ENCODE data around the gene FER.
A peak's percentile ranks its signal among the peaks of the same experiment; 100 is the strongest.
"Not testable (repeated sequence)": the region's sequence is repeated elsewhere in the genome, so short reads cannot be mapped to it uniquely, and the experiment has no call there.

The FER gene

DNA sequence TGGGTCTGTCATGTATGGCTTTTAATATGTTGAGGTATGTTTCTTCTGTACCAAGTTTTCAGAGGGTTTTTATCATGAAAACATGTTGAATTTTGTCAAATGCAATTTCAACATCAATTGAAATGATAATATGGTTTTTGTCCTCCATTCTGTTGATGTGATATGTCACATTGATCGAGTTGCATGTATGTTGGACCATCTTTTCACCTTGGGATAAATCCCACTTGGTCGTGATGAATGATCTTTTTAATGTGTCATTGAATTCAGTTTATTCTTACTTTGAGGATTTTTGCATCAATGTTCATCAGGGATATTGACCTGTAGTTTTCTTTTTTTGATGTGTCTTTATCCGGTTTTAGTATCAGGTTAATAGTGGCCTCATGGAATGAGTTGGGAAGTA is 373.5 kb downstream of the FER start:
- no peak for DNase-seq (ENCODE audit: low read depth in 2 of 2)

DNA sequence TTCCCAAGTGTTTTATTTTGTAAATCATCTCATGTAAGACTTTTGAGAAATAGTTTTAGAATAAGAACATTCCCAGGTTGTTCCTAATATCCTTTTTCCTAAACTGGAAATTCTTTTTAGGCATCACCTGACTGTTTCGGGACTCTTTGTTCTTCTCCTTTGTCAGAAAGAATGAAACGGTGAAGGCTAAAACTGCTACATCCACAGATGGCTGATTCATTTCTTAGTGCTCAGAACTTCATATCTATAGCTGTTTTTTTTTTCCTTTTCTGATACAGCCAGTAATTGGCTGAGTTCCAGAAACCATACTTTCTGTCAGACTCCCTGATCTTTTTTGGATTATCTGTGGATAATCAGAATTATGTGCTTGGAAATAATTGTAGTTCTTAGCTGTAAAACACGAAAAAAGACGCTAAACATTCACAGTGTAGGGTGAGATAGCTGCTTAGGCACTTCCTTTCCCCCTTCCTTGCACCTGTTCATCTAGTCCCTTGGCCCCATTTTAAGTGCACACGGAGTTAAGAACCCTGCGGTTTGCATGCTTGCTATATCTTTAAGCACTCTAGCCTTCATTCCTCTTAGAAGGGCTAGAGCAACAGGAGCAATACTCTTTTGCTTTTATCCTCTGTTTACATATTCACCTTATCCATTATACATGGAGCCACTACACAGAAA is 378.2 kb downstream of the FER start:
- no peak for DNase-seq (ENCODE audit: low read depth in 2 of 2)

DNA sequence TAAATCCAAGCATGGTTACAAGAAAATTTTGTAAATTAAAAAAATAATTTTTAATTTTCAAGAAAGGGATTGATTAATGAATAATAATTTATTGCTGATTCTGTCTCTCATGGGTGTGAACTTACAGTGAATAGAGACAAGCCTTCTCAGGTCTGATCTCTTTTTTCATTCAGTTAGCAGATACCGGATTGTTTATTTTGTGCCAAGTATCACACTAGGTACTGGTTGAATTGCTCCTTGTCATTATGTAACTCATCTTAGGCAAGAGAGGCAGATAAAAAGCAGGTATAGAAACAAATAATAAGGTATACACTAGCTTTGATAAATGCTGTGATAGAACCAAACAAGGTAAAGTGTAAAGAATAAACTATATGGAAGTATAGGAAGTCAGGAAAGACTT is 378.8 kb downstream of the FER start:
- DNase-seq (ENCODE audit: low read depth in 2 of 2) = no peak

DNA sequence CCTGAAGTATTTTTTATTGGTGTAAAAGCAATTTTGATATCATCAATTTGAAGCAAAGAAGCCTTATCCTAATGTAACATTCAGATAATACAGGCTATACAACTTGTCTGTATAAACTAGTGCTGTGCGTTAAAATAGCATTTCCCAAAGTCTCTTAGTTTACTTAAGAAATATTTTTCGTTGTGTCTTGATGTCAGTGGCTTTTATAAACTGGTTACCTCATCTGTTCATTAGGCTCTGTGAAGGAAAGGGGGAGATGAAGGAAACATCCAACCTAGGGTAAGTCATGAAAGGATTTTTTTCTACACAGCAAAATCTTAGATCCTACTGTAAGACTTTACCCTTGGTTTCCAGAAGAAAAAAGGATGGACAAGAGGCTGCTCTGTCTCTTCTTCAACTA is 389.2 kb downstream of the FER start:
- no peak for DNase-seq (ENCODE audit: low read depth in 2 of 2)

DNA sequence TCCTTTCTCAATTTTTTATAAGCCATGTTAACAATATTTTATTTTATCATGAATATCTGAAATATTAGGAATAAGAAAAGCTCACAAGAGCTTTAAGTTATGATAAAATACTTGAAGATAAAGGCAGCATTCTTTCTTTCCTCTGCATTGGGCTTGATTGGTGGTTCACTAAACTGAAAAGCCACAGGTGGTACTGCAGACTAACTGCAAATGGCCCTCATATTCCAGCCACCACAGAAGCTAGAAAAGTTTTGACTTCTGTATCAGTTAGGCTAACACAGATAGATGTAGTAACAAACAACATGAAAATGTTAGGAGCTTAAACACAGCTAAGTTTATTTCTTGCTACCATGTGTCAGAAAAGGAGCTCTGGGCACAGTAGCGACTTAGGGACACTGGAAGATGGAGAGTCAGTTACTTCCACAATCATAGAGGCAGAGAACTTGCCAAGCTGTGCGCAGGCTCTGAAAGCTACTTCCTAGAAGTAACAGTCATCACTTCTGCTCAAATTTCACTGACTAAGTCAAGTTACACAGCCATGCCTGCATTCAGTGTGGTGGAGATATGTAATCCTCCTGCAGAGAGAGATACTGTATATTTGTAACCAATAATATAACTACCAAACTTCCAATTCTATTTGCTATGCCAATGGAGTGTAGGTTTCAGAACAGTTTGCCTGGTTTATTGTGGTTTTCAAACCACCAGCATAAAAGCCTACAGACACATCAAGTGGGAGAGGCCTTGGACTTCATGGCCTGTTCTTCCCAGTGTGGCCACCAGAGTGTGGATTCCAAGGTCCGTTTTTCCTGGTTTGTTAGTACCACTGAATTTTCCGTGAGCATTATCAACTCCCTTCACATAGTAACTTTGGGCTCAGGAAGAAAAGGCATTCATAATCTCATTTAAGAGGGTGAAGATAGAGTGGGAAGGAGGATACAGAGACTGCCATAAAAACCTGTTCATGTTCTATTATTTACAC is 393.8 kb downstream of the FER start:
- no peak for DNase-seq (ENCODE audit: low read depth in 2 of 2)

DNA sequence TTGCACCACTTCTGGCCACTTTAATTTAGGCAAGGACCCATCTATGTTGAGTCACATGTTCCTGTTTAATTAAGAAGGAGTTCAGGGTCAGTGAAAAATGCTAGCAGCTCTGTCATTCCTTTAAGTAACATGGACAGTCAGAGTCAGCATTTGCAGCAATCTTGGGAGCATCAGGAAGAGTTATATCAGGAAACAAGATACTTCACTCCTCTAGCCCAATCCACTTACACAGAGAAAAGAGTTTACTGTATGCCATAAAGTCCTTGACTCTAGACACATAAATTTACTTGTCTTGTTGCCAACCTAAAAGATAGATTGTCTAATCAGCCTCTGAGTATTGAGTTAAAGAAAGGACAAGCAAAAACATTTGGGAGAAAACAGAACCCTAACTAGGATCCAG is 395.3 kb downstream of the FER start:
- no peak for DNase-seq (ENCODE audit: low read depth in 2 of 2)

DNA sequence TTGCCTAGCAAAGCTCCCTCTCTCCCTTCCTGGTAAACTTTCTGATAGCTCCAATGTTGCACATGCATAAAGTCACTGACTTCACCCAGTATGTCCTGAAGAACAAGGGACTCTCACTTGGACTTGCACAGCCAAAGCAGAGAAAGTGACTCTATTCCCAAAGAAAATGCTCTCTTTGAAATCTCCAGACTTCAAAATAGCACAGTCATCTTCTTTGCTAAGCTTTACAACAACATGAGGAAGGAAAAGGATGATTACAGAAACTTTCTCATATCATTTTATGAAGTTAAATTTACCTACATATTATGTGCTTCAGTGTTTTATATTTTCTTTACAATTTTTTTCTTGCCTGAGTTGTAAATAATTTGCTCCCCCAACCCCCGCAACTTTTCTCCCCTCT is 397.4 kb downstream of the FER start:
- no peak for DNase-seq (ENCODE audit: low read depth in 2 of 2)

DNA sequence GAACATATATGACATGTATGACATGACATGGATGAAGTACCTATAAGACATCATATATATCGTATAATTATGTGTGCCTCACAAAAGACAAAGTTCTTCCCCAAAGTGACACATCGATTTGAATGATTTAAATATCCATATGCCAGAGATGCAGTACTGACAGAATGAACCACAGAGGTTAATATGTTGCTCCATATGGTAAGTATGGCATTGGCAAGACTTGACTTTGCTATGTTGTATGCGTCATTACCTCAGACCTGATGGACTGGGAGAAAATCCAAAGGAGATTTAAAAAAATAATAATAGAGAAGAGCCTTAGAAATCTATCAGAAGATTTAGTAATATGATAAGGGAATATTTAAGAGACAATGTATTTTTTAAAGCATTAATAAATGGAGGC is 398.9 kb downstream of the FER start:
- DNase-seq (ENCODE audit: low read depth in 2 of 2) = no peak

DNA sequence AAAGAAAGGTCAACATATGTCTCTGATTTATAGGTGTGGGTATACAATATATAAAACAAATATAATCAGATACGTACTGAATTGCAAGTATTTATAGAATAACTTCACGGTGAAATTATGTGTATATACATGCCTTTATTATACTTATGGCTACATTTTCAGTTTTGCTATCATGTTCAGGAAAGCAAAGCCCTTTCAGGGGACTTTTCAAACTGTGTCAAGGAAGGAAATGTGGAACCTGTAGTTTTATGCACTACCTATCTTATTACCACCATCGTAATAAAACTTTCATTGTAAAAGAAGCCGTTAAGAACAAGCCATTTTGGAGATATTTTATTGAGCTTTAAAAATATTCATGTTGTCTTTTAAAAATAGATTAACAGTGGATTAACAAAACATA is 404.9 kb downstream of the FER start:
- DNase-seq (ENCODE audit: low read depth in 2 of 2) = no peak

DNA sequence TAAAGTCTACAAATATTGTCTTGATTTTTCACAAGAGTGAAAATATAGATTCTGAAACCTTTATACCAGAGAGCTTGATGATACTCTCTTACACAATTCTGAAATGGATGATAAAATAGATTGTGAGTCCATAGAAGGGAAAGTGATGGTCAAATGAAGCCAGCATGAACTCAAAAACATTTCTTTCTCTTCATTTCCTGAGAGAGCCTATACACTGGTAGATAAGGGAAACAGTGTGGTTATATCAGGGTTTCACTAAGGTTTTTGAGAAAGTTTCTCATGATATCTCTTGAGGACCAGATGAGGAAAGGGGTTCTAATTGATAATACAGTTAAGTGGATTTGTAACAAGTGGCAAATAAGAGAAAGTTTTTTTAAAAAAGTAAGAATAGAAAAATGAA is 407.9 kb downstream of the FER start:
- no peak for DNase-seq (ENCODE audit: low read depth in 2 of 2)

DNA sequence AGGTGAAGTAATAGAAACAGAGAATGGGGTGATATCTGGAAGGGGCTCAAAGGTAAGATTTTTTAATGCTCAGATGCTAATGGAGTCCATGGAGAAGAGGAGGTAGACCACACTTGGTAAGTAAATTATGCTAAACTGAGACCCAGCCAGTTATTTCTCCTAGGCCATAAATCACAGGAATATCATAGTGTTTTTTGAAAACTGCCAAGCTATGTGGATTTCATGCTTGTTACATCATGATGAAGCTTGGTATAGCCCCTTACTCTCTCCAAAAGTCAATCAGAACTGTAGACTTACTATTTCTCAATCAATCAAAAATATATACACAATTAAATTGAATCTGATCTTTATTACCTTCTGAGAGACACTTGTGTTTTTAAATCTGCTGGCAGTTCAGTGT is 409.2 kb downstream of the FER start:
- DNase-seq (ENCODE audit: low read depth in 2 of 2) = no peak

DNA sequence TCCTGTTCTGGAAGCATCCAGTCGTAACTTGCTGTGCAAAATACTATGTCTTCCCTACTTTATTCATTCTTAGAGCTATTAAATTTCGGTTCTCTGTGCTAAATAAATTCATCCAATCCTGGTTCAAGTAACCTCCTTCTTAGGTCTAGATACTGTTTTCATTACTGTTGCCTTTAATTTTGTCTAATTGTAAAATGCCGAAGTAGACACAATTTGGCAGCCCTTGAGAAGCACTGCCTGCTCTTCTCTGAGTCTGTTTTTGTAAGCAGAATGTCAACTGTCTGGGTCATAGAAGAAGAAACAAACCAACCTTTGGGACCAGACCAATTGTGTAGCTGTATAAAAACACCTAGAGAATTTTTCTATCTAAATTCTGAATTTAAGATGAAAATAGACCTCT is 412.8 kb downstream of the FER start:
- DNase-seq (ENCODE audit: low read depth in 2 of 2) = no peak

DNA sequence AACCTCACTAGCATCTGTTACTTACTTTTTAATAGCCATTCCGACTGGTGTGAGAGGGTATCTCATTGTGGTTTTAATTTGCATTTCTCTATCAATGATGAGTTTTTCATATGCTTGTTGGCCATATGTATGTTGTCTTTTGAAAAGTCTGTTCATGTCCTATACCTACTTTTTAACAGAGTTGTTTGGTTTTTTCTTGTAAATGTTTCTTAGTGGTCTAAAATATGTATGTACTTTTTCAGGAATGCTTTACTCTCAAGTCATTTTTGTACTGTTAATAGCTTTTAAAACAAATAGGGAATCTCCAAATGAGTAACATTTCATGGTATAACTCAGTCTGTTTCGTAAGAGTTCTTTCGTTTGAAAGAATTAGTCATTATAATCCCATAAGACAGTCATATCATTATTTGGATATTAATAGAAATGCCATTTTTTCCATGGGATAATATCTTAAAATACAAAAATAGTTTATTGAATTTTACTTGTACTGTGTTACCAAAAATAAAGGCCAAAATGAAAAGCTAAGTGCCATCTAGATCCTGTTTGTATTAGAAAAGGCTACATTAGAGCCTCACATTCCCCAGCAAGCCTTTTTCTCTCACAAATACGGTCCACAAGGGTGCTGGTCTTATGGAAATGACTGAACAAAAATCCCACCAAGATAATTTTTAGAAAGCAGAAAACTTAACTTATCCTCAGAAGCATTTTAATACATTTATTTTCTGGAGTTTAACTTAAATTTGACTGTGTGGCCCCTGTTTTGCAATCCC is 414.4 kb downstream of the FER start:
- peak; percentile 10 to 16 for DNase-seq (ENCODE audit: low read depth in 2 of 2)

DNA sequence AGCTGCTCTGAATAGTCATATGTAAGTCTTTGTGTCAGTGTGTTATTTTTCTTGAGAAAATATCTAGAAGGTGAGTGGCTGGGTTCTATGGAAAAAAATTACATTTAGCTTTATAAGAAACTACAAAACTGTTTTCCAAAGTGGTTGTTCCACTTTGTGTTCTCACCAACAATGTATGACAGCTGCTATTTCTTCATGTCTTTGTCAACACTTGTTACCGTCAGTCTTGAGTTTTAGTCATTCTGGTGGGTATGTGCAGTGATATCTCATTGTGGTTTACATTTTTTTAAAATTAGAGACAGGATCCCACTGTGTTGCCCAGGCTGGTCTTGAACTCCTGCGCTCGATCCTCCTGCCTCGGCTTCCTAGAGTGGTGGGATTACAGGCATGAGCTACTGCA is 415.6 kb downstream of the FER start:
- no peak for DNase-seq (ENCODE audit: low read depth in 2 of 2)

DNA sequence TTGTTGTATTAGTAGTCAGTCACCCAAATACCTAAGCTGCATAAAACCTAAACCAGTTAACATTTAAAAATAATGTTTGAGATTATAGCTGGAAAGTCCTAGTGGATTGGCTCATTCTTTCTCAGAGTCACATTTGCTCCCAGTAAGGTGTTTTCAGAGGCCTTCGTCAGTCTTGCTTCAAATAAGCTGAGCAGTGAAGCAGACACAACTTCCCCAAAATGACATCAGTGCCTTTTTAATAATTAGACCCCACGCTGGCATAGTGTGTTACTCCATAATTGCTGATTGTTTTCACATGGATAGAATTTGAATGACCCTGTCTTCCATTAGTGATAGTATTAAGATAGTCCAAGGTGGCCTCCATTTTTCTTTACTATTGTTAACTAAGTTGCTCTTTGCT is 416.3 kb downstream of the FER start:
- no peak for DNase-seq (ENCODE audit: low read depth in 2 of 2)

DNA sequence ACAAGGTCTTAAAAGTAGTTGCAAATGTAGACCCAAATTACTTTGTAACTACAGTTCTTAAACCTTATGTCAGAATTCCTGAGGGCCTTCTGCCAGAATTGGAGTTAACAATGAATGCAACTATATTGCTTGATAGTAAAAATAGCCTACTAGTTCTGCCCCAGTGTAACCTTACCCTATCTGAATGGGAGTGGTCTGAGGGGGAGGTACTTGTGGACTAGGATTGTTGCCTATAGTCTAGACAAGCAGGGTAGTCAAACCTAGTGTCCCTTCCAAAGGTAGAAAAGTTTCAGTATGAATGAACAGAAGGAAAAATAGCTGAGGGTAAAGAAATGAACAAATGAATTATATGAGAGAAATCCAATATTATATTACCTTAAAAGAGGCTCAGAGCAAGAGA is 419.9 kb downstream of the FER start:
- no peak for DNase-seq (ENCODE audit: low read depth in 2 of 2)

DNA sequence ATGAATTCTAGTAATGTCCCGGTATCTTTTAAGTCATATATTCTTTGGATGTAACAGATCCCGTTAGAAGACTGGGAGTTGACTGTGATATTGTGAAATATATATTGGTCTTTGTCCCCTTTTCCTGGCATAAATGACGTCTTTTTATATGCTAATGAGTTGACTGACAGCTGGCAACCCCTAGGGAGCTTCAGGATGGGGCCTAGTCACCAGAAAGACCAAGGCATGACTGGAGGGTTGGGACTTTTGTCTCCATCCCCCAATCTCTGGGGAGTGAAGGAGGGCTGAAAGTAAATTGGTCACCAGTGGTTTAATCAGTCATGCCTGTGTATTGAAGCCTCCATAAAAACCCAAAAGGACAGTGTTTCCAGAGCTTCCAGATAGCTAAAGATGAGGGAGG is 420.5 kb downstream of the FER start:
- no peak for DNase-seq (ENCODE audit: low read depth in 2 of 2)

DNA sequence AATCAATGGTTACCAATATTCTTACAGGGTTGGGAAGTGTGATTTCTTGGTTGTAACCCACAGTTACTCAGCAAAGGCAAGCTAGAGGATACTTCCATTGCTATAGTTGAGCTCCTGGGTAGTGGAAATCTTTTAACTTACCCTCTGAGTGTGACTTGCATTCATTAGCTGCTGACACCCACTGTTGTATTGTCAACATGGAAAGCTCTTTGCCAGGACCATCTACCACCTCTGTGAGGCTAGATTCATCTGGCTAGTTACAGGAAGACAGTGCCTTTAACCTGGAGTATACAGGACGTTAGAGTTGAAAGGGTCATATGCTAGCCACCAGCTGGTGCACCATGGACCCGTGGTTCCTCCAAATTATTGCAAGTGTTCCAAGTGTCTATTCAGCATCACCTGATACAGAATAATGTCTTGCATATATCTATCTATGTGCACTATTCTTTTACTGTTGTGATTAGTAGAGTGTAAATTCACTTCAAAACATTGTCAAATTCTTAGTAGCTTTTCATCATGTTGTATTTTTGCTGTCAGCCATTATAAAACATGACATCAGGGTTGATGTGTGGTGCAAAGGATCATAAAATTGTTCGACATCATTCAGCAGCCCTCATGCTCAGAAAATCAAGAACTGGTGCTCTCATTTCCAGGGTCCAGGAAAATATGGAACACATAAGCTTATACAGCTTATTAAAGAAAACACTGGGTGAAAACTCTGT is 423.1 kb downstream of the FER start:
- DNase-seq (ENCODE audit: low read depth in 2 of 2) = no peak

DNA sequence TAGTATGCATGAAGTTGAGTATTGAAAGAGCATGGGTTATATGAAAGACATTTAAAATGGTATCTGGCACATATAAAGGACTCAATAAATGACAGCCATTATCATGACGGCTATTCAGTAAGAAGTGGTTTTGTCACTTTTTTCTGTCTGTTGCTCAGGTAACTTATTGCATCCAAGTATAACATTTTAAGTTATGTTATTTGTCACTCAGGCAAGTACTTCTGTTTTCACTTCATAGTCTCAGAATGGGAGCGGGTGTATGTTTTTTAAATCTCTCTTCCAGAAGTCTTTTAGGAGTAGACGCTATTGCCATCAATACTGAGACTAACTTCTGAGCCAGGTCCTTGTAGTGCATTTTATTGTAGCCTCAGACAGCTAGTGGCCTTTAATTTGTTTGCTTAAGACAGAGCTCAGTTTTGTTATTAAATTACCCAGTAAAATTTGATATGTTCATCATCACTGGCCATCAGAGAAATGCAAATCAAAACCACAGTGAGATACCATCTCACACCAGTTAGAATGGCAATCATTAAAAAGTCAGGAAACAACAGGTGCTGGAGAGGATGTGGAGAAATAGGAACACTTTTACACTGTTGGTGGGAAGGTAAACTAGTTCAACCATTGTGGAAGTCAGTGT is 423.9 kb downstream of the FER start:
- DNase-seq (ENCODE audit: low read depth in 2 of 2) = not testable (repeated sequence)

DNA sequence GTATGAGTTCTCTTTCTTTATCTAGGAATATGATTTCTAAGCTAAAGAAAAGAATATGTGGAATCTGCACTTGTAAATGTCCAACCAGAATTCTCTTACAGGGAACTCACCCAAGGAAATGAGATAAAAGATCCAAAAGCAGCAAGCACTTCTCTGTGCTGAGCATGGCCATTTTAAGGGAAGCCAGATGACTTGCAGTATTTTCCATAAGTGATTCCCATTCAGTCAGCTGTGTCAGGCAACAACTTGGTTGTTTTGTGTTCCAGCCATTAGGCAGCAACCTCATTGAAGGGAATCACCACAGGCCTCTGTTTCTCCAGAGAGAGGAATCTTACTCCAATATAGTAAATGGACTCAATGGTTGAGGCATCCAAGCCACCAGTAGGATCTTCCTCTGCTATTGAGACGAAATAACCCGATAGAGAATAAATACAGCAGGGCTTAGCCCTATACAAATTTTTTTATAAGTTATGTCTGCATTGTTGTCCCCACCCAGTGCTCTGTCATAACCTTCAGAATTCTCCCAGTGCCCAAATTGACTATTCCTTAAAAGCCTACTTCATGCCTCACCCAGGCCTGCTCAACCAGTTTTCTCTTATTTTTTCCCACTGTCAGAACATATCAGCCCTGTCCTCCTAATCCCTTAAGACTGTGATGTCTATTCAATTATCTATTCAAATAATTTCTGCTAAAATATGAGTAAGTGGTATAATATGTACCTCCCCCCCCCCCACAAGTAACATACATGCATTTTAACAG is 425.5 kb downstream of the FER start:
- no peak for DNase-seq (ENCODE audit: low read depth in 2 of 2)

DNA sequence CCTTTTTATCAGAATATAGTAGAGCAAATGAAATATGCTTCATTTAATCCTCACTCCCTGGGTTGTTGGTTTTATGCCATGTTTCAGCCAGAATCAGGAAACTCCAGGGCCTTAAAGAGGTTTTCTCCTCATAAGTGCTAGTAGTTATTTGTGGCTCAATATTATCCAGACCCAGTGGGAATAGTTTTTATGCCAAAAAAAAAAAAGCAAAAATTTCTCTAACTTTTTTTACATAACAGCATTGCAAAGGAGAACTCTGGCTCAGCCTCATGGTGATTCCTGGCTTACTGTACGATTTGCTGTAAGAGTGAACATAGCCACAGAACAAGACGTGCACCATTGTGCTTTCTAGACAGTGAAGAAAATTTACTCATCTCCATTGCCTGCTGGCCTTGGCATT is 429.5 kb downstream of the FER start:
- DNase-seq (ENCODE audit: low read depth in 2 of 2) = no peak

Data from fibroblast of skin of left quadriceps (primary cell).